Forelimb muscle (tissue), 1 donor: Measurements from ENCODE around the gene RXFP4. TPM values are rescaled to one million over a fixed set of nuclear protein-coding genes. Genes with fewer than 3 reads are reported as not detected.

ENCODE experiments used
- DNase-seq: peaks from one replicate; pipeline ENCODE4 v3.0.0-alpha.2; 2013; ENCODE audit warnings: low read depth
- polyA plus RNA-seq: library from polyadenylated mRNA; unstranded; fragments of 120-200 nt; gene quantifications from one replicate; pipeline ENCODE4 v1.2.1, GENCODE V29; 2013; ENCODE audit not compliant: insufficient read length

Gene RXFP4
- polyA plus RNA-seq, 1 donor = not detected

GRCh38 chr1:155960081-155960745 lies 18.8 kb downstream of the RXFP4 start:
- DNase-seq = no peak

GRCh38 chr1:155961937-155962336 lies 20.5 kb downstream of the RXFP4 start:
- DNase-seq = no peak

GRCh38 chr1:155962599-155963211 lies 21.3 kb downstream of the RXFP4 start:
- DNase-seq = no peak

GRCh38 chr1:155964193-155964592 lies 22.8 kb downstream of the RXFP4 start:
- DNase-seq = no peak

GRCh38 chr1:155966135-155966534 lies 24.7 kb downstream of the RXFP4 start:
- no peak for DNase-seq

GRCh38 chr1:155966750-155967149 lies 25.3 kb downstream of the RXFP4 start:
- no peak for DNase-seq

GRCh38 chr1:155967341-155968050 lies 26.1 kb downstream of the RXFP4 start:
- DNase-seq = no peak

- DNase-seq = no peak
Measured at GRCh38 chr1:155968051-155968400, 26.6 kb downstream of the RXFP4 start.

GRCh38 chr1:155968670-155969069 lies 27.2 kb downstream of the RXFP4 start:
- DNase-seq = no peak

GRCh38 chr1:155969377-155969791 lies 27.9 kb downstream of the RXFP4 start:
- DNase-seq = no peak

GRCh38 chr1:155970531-155971167 lies 29.2 kb downstream of the RXFP4 start:
- DNase-seq = no peak

- DNase-seq = no peak
Measured at GRCh38 chr1:155971910-155972809, 30.7 kb downstream of the RXFP4 start.

- DNase-seq = no peak
Measured at GRCh38 chr1:155973723-155974122, 32.3 kb downstream of the RXFP4 start.

GRCh38 chr1:155974208-155975115 lies 33.0 kb downstream of the RXFP4 start:
- DNase-seq = no peak

GRCh38 chr1:155975375-155976061 lies 34.1 kb downstream of the RXFP4 start:
- DNase-seq = no peak

GRCh38 chr1:155976062-155976912 lies 34.8 kb downstream of the RXFP4 start:
- DNase-seq = no peak

- DNase-seq = no peak
Measured at GRCh38 chr1:155976913-155977689, 35.7 kb downstream of the RXFP4 start.

GRCh38 chr1:155977690-155978324 lies 36.4 kb downstream of the RXFP4 start:
- no peak for DNase-seq
